Adrenal gland (tissue), 12 donors: ENCODE measurements around the gene AK8. TPM values are rescaled to one million over a fixed set of nuclear protein-coding genes. Genes with fewer than 3 reads are reported as not detected.

Source experiments
- DNase-seq, 7 donors: peaks; one replicate each; pipeline ENCODE4 v3.0.0-alpha.2; 2019 to 2020
- H3K27ac ChIP-seq, 5 donors: fragments of 200-600 bp; sonication (generic) in 4 of 5; 1 replicate in 3 of 5; 2 replicates in 2 of 5; pipeline versions ENCODE4 v1.5.1 to v1.8.0; 2016 to 2020; ENCODE audit warnings: mild to moderate bottlenecking in 1 of 5
- H3K27me3 ChIP-seq: fragments of 200-600 bp; 2 replicates; pipeline ENCODE4 v1.8.0; 2021
- H3K36me3 ChIP-seq, 2 donors: fragments of 200-600 bp; replicated peaks in 1 of 2; 1 replicate in 1 of 2; 2 replicates in 1 of 2; pipeline versions ENCODE4 v1.5.1 to v1.8.0; 2018 to 2022
- H3K4me1 ChIP-seq, 2 donors: fragments of 200-600 bp; replicated peaks in 1 of 2; 1 replicate in 1 of 2; 2 replicates in 1 of 2; pipeline versions ENCODE4 v1.5.1 to v1.8.0; 2018 to 2021
- H3K4me3 ChIP-seq, 4 donors: fragments of 200-600 bp; sonication (generic) in 3 of 4; one replicate each; pipeline ENCODE4 v1.5.1; 2016 to 2018
- H3K9me3 ChIP-seq, 3 donors: fragments of 200-600 bp; sonication (generic) in 1 of 3; replicated peaks in 1 of 3; 1 replicate in 2 of 3; 2 replicates in 1 of 3; pipeline versions ENCODE4 v1.5.1 to v1.8.0; 2016 to 2021
- CTCF ChIP-seq, 6 experiments: fragments of 450-650 bp in 4 of 6; fragments of 200-600 bp in 2 of 6; sonication (generic) in 1 of 6; IDR thresholded peaks; 1 replicate in 5 of 6; 2 replicates in 1 of 6; pipeline versions ENCODE4 v1.5.1 to v1.8.0; 2016 to 2021; ENCODE audit warnings: antibody characterized with exemption in 6 of 6, mild to moderate bottlenecking in 2 of 6, moderate library complexity in 1 of 6
- POLR2A ChIP-seq, 2 donors: fragments of 450-650 bp; IDR thresholded peaks; one replicate each; pipeline ENCODE4 v1.6.1; 2017; ENCODE audit warnings: antibody characterized with exemption in 2 of 2, mild to moderate bottlenecking in 2 of 2, moderate library complexity in 1 of 2
- WGBS, 4 donors: extraction: QIAGEN DNeasy Blood & Tissue Kit in 2 of 4; methylation state at CpG; one replicate each; pipeline versions ENCODE4 v1.1.5 to v1.1.7; 2013 to 2017; 5-methylcytosine and 5-hydroxymethylcytosine counted together
- intact Hi-C, 2 donors: fragments of 100-400 bp; cut with DNase I; formaldehyde crosslinking; loops; one replicate each; pipeline versions ENCODE4 v1.14.1 to v1.15.0; 2022 to 2023
- polyA plus RNA-seq, 3 donors: library from polyadenylated mRNA; stranded (reverse); fragments of 200-250 nt in 2 of 3; fragments of 350-450 nt in 1 of 3; fragmentation: Illumina TruSeq in 1 of 3; extraction: RNeasy Lipid Tissue Mini Kit (QIAGEN cat#74804) in 1 of 3; gene quantifications; one replicate each; pipeline ENCODE4 v1.2.3, GENCODE V29; 2013 to 2014
- total RNA-seq, 9 donors: library from RNA; depleted of rRNA in 4 of 9; stranded (reverse); fragments of >200 nt in 4 of 9; fragments of 120-200 nt in 1 of 9; fragmentation: NEBNext Ultra II Directional in 1 of 9; extraction: Animal tissue kit (Norgen Biotek cat#: 25700) in 1 of 9; gene quantifications; one replicate each; pipeline versions ENCODE4 v1.1.0 to v1.2.4, GENCODE V29; 2013 to 2023
- donor health status: healthy with polysubstance abuse.
- donor health status: Bipolar disorder and iron deficiency.
- donor health status: DM: yes; HTN: yes; CAD: no.
- donor health status: DM: no; HTN: no; CAD: no.
- donor health status: DM: no; HTN: no; CAD: no.
- donor health status: DM: yes; HTN: yes; CAD: no.

Gene AK8
- total and polyA plus RNA-seq, 12 donors = 0.69 to 6.0 (median 1.5) TPM

- no peaks in the 10 kb centered on the region for H3K27me3 ChIP-seq
- WGBS, 4 donors = 86 to 93% (median 92%) methylated on average over 7 of the region's 7 CpGs; no CpG with 5 or more reads in 1 of the 4 donors
- no peak overlapping the region for H3K4me3 ChIP-seq
- H3K27ac ChIP-seq = no peak overlapping the region
- H3K9me3 ChIP-seq = no peaks in the 10 kb centered on the region
- no peaks in the 10 kb centered on the region for H3K4me1 ChIP-seq
- intact Hi-C loops = no loop called here
- DNase-seq = no peak
- no peak for TF ChIP-seq POLR2A (IDR thresholded peaks at IDR 0.05)
- no peaks in the 10 kb centered on the region for H3K36me3 ChIP-seq
Observed at GRCh38 chr9:132753593-132753880, 124.5 kb downstream of the AK8 start.

GRCh38 chr9:132752877-132753592 lies 125.0 kb downstream of the AK8 start:
- Histone ChIP-seq H3K4me3 (no peak overlapping the region), H3K4me1 (no peaks in the 10 kb centered on the region), H3K27me3 (no peaks in the 10 kb centered on the region), H3K36me3 (no peaks in the 10 kb centered on the region), H3K9me3 (no peaks in the 10 kb centered on the region), H3K27ac (no peak overlapping the region)
- intact Hi-C loops = no loop called here
- no peak for TF ChIP-seq CTCF (IDR thresholded peaks at IDR 0.05)
- no peak for DNase-seq
- 55 to 76% (median 64%) methylated on average over 10 of the region's 10 CpGs for WGBS, 4 donors

GRCh38 chr9:132750668-132751067 lies 127.4 kb downstream of the AK8 start:
- Histone ChIP-seq H3K4me3 (no peak overlapping the region), H3K4me1 (no peaks in the 10 kb centered on the region), H3K27ac (no peak overlapping the region), H3K27me3 (no peaks in the 10 kb centered on the region), H3K36me3 (no peaks in the 10 kb centered on the region), H3K9me3 (no peaks in the 10 kb centered on the region)
- TF ChIP-seq POLR2A (IDR thresholded peaks at IDR 0.05) = no peak
- no peak for TF ChIP-seq CTCF (IDR thresholded peaks at IDR 0.05)
- intact Hi-C loops = no loop called here
- 80 to 94% (median 84%) methylated on average over 9 of the region's 9 CpGs for WGBS, 4 donors
- no peak for DNase-seq

- Histone ChIP-seq H3K4me3 (no peak overlapping the region), H3K4me1 (no peaks in the 10 kb centered on the region), H3K36me3 (no peaks in the 10 kb centered on the region), H3K27ac (no peak overlapping the region), H3K27me3 (peaks cover under 1% of the 10 kb centered on the region), H3K9me3 (no peaks in the 10 kb centered on the region)
- 83 to 95% (median 87%) methylated on average over 8 to 13 of the region's 13 CpGs for WGBS, 4 donors
- intact Hi-C loops = no loop called here
- TF ChIP-seq POLR2A (IDR thresholded peaks at IDR 0.05) (no peak), CTCF (IDR thresholded peaks at IDR 0.05) (no peak)
- DNase-seq = no peak
Observed at GRCh38 chr9:132749306-132749705, 128.8 kb downstream of the AK8 start.

DNA sequence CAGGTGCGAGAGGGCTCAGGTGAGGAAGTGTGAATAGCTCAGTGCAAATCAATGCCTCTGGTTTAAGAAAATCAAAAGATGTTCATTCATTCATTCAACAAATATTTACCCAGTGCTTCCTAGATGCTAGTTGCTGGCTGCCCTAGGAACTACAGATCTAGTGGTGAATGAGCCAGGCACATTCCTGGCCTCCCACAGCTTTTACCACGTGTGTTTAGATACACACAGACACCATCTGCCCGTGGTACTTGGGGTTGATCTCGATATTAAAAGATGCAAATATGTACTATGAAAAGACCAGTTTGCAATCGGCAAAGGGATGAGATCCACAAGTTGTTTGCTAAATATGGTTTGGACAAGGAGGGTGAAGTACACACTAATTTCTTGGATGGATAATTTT lies 129.6 kb downstream of the AK8 start:
- Histone ChIP-seq H3K36me3 (no peaks in the 10 kb centered on the region), H3K27me3 (peaks cover 7% of the 10 kb centered on the region), H3K4me1 (no peaks in the 10 kb centered on the region), H3K27ac (no peak overlapping the region), H3K4me3 (no peak overlapping the region), H3K9me3 (no peaks in the 10 kb centered on the region)
- WGBS, 4 donors = 53 to 63% (median 62%) methylated on average over 5 of the region's 5 CpGs
- DNase-seq = no peak
- intact Hi-C loops = no loop called here
- TF ChIP-seq POLR2A (IDR thresholded peaks at IDR 0.05) (no peak), CTCF (IDR thresholded peaks at IDR 0.05) (no peak)
